ENCODE measurements around the gene SLC12A6. TPM values are rescaled to one million over a fixed set of nuclear protein-coding genes. Genes with fewer than 3 reads are reported as not detected.

The SLC12A6 gene
- total RNA-seq, 2 experiments from 2014 or later, result 11.5 to 14.9 TPM

- Histone ChIP-seq H3K9me2 (ENCODE audit: insufficient read depth, low read length) (no peaks in the 10 kb centered on the region), H3K4me1 (ENCODE audit: insufficient read depth, low read length, poor library complexity, severe bottlenecking) (no peaks in the 10 kb centered on the region), H3K4me2 (ENCODE audit: low read length) (no peak overlapping the region), H3K4me3 (ENCODE audit: low read depth, low read length, poor library complexity, severe bottlenecking) (no peak overlapping the region), H4K20me1 (ENCODE audit: insufficient read depth, low read length) (no peaks in the 10 kb centered on the region), H2AFZ (ENCODE audit: low read length) (no peak overlapping the region), H3K36me3 (ENCODE audit: insufficient read depth, low read length) (no peaks in the 10 kb centered on the region), H3K9me3 (ENCODE audit: low read length) (no peaks in the 10 kb centered on the region), H3K79me2 (ENCODE audit: insufficient read depth, low read depth, low read length) (no peaks in the 10 kb centered on the region), H3K27ac (ENCODE audit: low read depth, low read length, poor library complexity, severe bottlenecking) (no peak overlapping the region)
- POLR2A ChIA-PET, result interaction anchor here (1.2 kb wide), 1 partner anchor 31 kb away, joined by 5 read pairs; no protein-coding TSS in a partner anchor
- no TSS peak for BruUV-seq (replicated peaks)
- CTCF ChIA-PET (ENCODE audit: unreplicated experiment), result no interaction called here
- intact Hi-C loops (cut with micrococcal nuclease; ENCODE audit: unreplicated experiment), result no loop called here
- TF ChIP-seq EZH2phosphoT487 (IDR thresholded peaks at IDR 0.05; ENCODE audit: borderline replicate concordance, low read depth, low read length) (no peak), CTCF (conservative IDR thresholded peaks at IDR 0.05; ENCODE audit: low read length) (no peak)
- DNase-seq (ENCODE audit: low spot score), result no peak
Measured at GRCh38 chr15:34297059-34297458, 40.5 kb downstream of the SLC12A6 start.

DNA sequence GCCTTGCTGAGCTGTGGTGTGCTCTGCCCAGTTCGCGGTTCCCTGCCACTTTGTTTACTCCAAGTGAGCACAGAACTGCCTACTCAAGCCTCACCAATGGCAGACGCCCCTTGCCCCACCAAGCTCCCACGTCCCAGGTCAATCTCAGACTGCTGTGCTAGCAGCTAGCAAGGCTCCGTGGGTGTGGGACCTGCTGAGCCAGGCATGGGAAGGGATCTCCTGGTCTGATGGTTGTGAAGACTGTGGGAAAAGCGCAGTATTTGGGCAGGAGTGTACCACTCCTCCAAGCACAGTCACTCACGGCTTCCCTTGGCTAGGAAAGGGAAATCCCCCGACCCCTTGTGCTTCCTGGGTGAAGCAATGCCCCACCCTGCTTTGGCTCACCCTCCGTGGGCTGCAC is 45.0 kb downstream of the SLC12A6 start:
- H3K9me3 ChIP-seq (ENCODE audit: low read length), result no peaks in the 10 kb centered on the region
- no peak overlapping the region for H2AFZ ChIP-seq (ENCODE audit: low read length)
- no peaks in the 10 kb centered on the region for H3K9me2 ChIP-seq (ENCODE audit: insufficient read depth, low read length)
- H3K79me2 ChIP-seq (ENCODE audit: insufficient read depth, low read depth, low read length), result no peaks in the 10 kb centered on the region
- DNase-seq (ENCODE audit: low spot score), result no peak
- H3K4me1 ChIP-seq (ENCODE audit: insufficient read depth, low read length, poor library complexity, severe bottlenecking), result no peaks in the 10 kb centered on the region
- no peaks in the 10 kb centered on the region for H3K36me3 ChIP-seq (ENCODE audit: insufficient read depth, low read length)
- ChIA-PET CTCF (ENCODE audit: unreplicated experiment) (no interaction called here), POLR2A (no interaction called here)
- no TSS peak for BruUV-seq (replicated peaks)
- H3K27ac ChIP-seq (ENCODE audit: low read depth, low read length, poor library complexity, severe bottlenecking), result no peak overlapping the region
- no peak overlapping the region for H3K4me3 ChIP-seq (ENCODE audit: low read depth, low read length, poor library complexity, severe bottlenecking)
- H3K4me2 ChIP-seq (ENCODE audit: low read length), result no peak overlapping the region
- intact Hi-C loops (cut with micrococcal nuclease; ENCODE audit: unreplicated experiment), result no loop called here
- TF ChIP-seq CTCF (conservative IDR thresholded peaks at IDR 0.05; ENCODE audit: low read length), result no peak
- no peak for TF ChIP-seq EZH2phosphoT487 (IDR thresholded peaks at IDR 0.05; ENCODE audit: borderline replicate concordance, low read depth, low read length)
- no peaks in the 10 kb centered on the region for H4K20me1 ChIP-seq (ENCODE audit: insufficient read depth, low read length)

GRCh38 chr15:34284937-34285336 is 52.6 kb downstream of the SLC12A6 start:
- Histone ChIP-seq H3K9me2 (ENCODE audit: insufficient read depth, low read length) (no peaks in the 10 kb centered on the region), H3K27ac (ENCODE audit: low read depth, low read length, poor library complexity, severe bottlenecking) (no peak overlapping the region), H3K9me3 (ENCODE audit: low read length) (no peaks in the 10 kb centered on the region), H3K79me2 (ENCODE audit: insufficient read depth, low read depth, low read length) (no peaks in the 10 kb centered on the region), H3K4me3 (ENCODE audit: low read depth, low read length, poor library complexity, severe bottlenecking) (no peak overlapping the region), H2AFZ (ENCODE audit: low read length) (no peak overlapping the region), H3K4me2 (ENCODE audit: low read length) (no peak overlapping the region), H3K36me3 (ENCODE audit: insufficient read depth, low read length) (no peaks in the 10 kb centered on the region), H3K4me1 (ENCODE audit: insufficient read depth, low read length, poor library complexity, severe bottlenecking) (no peaks in the 10 kb centered on the region), H4K20me1 (ENCODE audit: insufficient read depth, low read length) (no peaks in the 10 kb centered on the region)
- TF ChIP-seq CTCF (conservative IDR thresholded peaks at IDR 0.05; ENCODE audit: low read length) (no peak), EZH2phosphoT487 (IDR thresholded peaks at IDR 0.05; ENCODE audit: borderline replicate concordance, low read depth, low read length) (no peak)
- BruUV-seq (replicated peaks), result no TSS peak
- ChIA-PET CTCF (ENCODE audit: unreplicated experiment) (no interaction called here), POLR2A (interaction anchor here (0.8 to 1.0 kb wide), 2 partner anchors 11 to 76 kb away, joined by 3 to 4 read pairs; no protein-coding TSS in a partner anchor)
- DNase-seq (ENCODE audit: low spot score), result no peak
- intact Hi-C loops (cut with micrococcal nuclease; ENCODE audit: unreplicated experiment), result no loop called here
